Limb (tissue), 2 donors: Measurements from ENCODE around the gene HJV.
"Not testable (repeated sequence)": the region's sequence is repeated elsewhere in the genome, so short reads cannot be mapped to it uniquely, and the experiment has no call there.

Source experiments
- DNase-seq, 2 donors: peaks; one replicate each; pipeline ENCODE4 v3.0.0-alpha.2; 2016; ENCODE audit errors: extremely low spot score in 2 of 2

Gene HJV

DNA sequence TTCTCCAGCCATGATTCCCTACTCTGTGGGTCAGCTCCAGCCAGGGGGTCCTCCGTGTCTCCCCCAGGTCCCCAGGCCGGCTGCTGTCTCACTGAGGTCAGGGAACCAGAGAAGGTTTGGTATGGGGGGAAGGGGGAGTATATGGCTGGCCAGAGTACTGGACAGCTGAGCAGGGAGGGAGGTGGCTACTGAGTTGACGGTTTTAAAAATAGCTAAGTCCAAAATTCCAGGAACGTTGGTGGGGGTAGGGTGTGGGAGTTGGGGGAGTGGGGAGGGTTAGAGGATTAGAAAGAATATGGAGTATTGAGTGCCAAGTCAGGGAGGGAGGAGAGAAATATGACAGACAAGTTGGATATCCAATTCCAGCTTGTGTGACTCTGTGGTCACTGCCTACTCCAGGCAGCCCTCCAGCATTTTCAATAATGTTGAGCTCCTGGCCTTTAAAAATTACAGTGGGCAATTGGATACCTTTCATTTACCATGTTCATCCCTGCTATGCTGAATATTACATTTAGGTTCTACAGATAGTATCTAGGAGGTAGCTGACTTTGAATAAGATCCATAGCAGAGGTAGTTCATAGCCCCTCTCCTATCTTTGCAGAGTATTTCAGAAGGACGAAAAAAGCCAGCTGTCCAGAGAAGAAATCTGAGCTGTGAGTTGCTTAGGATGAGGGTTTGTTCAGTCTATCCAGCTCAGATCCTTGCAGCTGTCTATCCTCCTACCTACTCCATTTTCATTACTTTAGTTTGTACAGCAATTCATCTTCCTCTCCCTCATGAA is at the start of gene HJV:
Gene HJV, minus strand, starts transcription at position 114 of the 781 bp plus-strand sequence. CDS start 1,504 bp downstream, outside the sequence.
- peak in 1 of 2 donors; percentile 25 for DNase-seq

GRCh38 chr1:146059148-146059547 is 37.6 kb upstream of the HJV start:
- DNase-seq: not testable (repeated sequence)

GRCh38 chr1:146051852-146052676 is 30.5 kb upstream of the HJV start:
- peak; percentile 81 to 89 for DNase-seq

DNA sequence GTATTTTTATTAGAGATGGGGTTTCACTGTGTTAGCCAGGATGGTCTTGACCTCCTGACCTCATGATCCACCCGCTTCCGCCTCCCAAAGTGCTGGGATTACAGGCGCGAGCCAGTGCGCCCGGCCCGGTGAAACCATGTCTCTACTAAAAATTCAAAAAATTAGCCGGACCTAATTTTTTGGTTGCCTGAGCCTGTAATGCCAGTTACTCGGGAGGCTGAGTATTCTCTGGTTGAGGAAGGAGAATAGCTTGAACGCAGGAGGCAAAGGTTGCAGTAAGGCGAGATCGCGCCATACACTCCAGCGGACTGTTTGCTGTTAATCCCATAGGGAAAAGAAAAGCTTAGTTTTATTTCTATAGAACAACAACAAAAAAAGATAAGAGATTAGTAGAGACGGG is 29.9 kb upstream of the HJV start:
- no peak for DNase-seq

DNA sequence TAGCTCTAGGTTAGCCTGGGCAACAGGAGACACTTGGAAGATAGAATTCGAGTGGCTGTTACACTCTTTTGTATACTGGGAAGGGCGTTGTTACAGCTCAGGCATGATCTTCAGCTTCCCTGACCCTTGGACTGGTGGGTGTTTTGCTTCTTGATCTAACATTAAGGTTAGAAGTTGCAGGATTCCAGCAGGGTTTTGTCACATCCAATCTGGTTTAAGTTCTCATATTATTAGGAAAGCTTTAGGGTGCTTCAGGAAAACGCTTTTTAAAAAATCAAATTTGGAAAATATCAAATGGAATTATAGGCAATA is 29.1 kb upstream of the HJV start:
- DNase-seq: not testable (repeated sequence)

GRCh38 chr1:146049866-146050651 is 28.5 kb upstream of the HJV start:
- DNase-seq: not testable (repeated sequence)

DNA sequence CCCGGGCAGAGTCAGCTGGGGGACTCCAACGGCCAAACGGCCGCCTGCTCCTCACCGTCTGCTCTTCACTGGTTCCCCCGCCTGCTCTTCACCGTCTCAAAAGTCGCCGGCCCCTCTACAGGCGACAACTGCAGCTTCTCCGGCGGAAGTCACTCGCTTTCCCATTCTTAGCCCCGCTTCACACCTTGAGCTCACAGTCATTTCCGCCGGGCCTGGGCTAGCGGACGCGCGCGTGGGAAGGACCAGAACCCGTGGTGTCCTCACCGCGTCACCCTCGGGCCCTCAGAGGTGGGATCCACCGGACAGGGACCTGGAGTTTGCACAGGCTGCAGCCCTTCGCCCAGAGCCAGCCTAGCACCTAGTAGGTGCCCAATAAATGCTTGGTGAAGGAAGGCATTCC is 27.9 kb upstream of the HJV start:
- DNase-seq: no peak

- DNase-seq: not testable (repeated sequence)
Measured at GRCh38 chr1:146048514-146049115, 27.1 kb upstream of the HJV start.

DNA sequence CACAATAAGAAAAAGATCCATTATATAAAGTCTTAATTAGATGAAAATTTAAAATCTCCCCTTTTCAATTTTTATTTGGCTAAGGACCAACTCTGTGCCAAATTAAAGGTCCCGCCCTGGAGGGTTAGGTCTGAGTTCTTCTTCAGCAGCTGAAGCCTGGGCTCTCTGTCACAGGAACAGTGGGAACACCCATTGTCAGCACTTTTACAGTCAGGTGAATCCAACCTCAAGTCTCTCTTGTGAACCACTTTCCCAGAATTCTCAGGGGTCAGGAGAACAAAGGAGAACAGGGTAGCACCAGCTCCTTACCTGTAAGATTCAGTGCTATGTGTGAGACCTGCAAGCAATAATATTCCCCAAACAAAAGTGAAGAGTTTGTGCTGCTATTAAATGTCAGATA is 25.1 kb upstream of the HJV start:
- DNase-seq: no peak

DNA sequence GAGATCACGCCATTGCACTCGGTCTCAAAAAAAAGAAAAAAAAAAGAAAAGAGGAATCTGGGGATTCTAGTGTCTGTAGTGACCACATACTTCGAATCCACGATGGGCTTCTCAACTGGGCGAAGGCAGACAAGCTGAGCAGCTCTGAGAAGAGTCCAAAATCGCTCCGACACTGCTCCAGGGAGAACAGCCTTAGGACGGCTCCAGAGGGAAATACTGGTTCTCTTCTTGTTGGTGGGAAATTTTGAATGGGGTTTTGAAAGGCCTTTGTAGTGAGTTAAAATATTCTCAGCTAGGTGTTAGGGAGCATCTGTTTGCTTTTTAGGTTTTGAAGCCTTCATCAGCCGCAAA is 18.3 kb upstream of the HJV start:
- no peak for DNase-seq

GRCh38 chr1:146036965-146037646 is 15.6 kb upstream of the HJV start:
- DNase-seq: peak; percentile 89 to 94

DNA sequence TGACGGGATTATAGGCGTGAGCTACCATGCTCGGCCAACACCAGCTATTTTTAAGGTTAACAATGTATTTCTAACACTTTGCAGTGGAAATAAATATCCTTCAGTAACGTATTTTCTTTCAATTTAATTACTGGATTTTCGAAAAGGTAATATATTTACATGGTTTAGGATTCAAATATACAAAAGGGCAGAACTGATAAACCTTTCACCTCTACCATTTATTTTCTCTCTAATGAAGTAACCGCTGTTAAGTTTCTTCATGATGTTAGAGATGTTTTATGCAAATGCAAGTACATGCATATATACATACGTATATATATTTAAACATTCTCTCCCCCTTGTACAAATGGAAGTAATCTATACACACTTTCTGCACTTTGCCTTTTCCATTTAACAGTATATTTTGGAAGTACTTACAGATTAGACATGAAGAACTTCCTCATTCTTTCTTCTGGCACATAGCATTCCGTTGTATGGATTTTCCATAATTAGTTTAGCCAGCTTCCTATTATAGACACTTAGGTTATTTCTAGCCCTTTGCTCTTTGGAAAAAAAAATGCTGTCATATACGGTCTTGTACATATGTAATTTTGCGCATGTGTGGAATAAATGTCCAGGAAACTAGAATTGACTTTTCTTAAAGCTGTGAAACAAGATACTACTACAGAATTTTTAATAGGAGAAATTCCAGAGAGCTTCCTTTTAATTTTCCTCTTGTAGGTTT is 14.9 kb upstream of the HJV start:
- DNase-seq: peak in 1 of 2 donors; percentile 67

- DNase-seq: no peak
Measured at GRCh38 chr1:146035048-146035423, 13.5 kb upstream of the HJV start.

DNA sequence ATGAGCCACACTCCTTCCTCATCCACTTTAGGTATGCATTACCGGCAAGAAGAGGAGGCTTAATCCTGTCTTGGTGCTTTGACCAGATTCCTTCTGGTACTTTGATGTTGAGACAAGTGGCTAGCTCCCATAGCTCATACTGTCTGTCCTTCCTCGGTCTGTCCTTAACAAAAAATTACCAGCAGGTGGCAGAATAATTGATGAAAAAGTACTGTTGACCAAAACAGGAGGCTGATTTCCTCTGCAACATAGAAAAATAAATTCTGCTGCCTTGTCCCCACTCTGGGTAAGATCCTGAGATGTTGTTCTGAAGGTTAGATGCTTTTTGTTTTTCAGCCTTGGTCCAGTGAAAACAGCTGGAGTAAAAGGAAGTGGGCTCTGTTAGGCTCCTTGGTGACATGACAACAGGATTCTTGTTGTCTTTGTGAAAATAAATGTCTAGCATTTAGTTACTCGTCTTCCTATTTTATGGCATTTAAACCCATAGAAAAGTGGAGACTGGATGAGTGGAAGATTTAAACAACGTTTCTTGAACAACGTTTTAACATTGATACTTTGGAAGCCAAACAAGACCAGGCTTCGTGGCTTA is 11.2 kb upstream of the HJV start:
- DNase-seq: peak in 1 of 2 donors; percentile 83

DNA sequence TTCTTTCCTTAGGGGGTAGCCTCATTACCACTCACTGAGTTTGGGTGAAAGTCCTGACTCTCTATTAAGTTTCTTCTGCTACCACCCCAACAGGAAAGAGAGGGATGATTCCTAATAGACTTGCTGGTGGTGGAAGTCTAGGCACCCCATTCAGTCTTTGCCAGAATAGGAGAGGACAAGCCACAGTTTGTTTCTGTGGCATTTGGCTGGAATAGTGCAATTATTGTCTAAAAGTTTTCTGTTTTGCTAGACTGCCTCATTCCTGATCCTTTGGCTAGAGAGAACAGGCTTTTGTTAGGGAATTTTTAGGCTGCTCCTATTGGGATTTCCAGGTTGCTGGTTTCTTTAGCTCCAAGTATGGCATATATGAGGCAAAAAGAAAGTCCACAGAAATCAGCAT is 9.9 kb upstream of the HJV start:
- DNase-seq: no peak

- DNase-seq: no peak
Measured at GRCh38 chr1:146029117-146029516, 7.6 kb upstream of the HJV start.

DNA sequence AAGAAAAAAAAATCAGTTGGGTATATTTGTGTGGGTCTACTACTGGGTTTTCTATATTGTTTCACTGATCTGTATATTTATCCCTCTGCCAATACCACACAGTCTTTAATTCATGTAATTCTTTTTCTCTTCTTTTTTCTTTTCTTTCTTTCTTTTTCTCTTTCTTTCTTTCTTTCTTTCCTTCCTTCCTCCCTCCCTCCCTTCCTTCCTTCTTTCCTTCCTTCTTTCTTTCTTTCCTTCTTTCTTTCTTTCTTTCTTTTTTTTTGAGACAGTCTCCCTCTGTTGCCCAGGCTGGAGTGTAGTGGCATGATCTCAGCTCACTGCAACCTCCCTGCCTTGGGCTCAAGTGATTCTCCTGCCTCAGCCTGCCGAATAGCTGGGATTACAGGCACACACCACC is 5.1 kb upstream of the HJV start:
- DNase-seq: not testable (repeated sequence)

DNA sequence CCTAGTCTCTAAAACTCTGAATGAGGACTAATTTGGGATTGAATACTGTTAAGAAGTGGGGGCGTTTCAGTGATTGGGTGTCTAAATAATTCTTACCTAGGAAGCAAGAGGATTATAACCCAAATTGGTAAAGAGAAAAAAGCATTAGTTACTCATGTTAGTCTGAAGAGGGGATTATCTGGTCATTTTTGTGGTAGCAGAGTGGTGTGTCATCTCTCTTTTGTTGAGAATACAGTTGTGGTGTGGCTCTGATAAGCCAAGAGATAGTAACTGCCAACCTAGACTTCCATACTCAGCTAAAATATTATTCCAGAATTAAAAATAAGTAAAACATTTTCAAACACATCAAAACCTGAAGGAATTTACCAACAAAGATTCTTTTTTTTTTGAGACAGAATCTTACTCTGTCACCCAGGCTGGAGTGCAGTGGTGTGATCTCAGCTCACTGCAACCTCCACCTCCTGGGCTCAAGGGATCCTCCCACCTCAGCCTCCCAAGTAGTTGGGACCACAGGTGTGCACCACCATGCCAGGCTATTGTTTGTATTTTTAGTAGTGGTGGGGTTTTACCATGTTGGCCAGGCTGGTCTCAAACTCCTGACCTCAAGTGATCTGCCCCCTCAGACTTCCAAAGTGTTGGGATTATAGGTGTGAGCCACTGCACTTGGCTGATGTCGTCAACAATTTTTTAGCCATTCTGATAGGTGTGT is 4.4 kb upstream of the HJV start:
- not testable (repeated sequence) for DNase-seq

DNA sequence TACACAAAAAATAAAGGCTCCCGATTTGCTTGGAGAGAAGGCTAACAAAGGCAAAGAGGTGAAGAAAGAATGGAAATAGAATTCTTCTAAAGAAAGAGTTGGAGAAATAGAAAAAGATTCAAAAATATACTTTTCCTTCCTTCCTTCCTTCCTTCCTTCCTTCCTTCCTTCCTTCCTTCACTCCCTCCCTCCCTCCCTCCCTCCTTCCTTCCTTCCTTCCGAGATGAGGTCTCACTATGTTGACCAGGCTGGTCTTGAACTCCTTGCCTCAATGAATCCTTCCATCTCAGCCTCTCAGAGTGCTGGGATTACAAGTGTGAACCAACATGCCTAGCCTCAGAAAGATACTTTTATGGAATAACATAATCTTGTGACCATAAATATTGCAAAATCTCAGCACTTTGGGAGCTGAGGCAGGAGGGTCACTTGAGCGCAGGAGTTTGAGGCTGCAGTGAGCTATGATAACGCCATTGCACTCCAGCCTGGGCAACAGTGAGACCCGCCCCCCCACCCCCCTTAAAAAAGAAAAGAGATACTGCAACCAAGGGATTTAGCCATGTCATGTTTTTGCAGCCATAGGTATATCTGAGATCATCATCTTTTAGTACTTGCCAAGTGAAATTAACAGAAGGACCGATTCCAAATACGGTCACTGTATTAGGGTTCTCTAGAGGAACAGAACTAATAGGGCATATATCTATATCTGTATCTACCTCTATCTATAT is 1.0 kb upstream of the HJV start:
- no peak for DNase-seq
